CD14-positive monocyte (primary cell): ENCODE results near the gene C4orf51. TPM values are rescaled to one million over a fixed set of nuclear protein-coding genes. Genes with fewer than 3 reads are reported as not detected.

Experiments used
- DNase-seq, 3 donors: peaks; one replicate each; pipeline ENCODE4 v3.0.0-alpha.2; 2011 to 2022
- H2AFZ ChIP-seq: 2 replicates; pipeline ENCODE4 v1.6.0; 2012; ENCODE audit warnings: mild to moderate bottlenecking, low read depth, low read length, inconsistent platforms; ENCODE audit not compliant: insufficient read depth, poor library complexity, severe bottlenecking
- H3K27ac ChIP-seq, 2 donors: 1 replicate in 1 of 2; 2 replicates in 1 of 2; pipeline ENCODE4 v1.5.1; 2012 to 2013; ENCODE audit warnings: low read length in 2 of 2, control low read depth in 1 of 2, inconsistent platforms in 1 of 2, low read depth in 1 of 2, mild to moderate bottlenecking in 1 of 2
- H3K27me3 ChIP-seq, 2 donors: one replicate each; pipeline versions ENCODE4 v1.6.0 to v1.6.1; 2011 to 2013; ENCODE audit warnings: low read length in 2 of 2; ENCODE audit not compliant: control insufficient read depth in 2 of 2, insufficient read depth in 2 of 2
- H3K36me3 ChIP-seq, 2 donors: replicated peaks in 1 of 2; 1 replicate in 1 of 2; 2 replicates in 1 of 2; pipeline versions ENCODE4 v1.5.1 to v1.6.1; 2012 to 2013; ENCODE audit warnings: low read length in 2 of 2, control low read depth in 1 of 2, inconsistent platforms in 1 of 2, mild to moderate bottlenecking in 1 of 2; ENCODE audit not compliant: insufficient read depth in 2 of 2, control insufficient read depth in 1 of 2
- H3K4me1 ChIP-seq, 2 donors: 1 replicate in 1 of 2; 2 replicates in 1 of 2; pipeline versions ENCODE4 v1.5.1 to v1.6.1; 2012 to 2013; ENCODE audit warnings: low read length in 2 of 2, control low read depth in 1 of 2, inconsistent platforms in 1 of 2, mild to moderate bottlenecking in 1 of 2, moderate library complexity in 1 of 2; ENCODE audit not compliant: insufficient read depth in 2 of 2, control insufficient read depth in 1 of 2
- H3K4me2 ChIP-seq: replicated peaks from 2 replicates; pipeline ENCODE3; 2012; ENCODE audit warnings: low read length, moderate library complexity, mild to moderate bottlenecking; ENCODE audit not compliant: poor library complexity, severe bottlenecking; ENCODE audit errors: extremely low read depth
- H3K4me3 ChIP-seq, 3 experiments: fragments of 200-600 bp in 1 of 3; sonication (generic) in 1 of 3; replicated peaks in 1 of 3; 1 replicate in 2 of 3; 2 replicates in 1 of 3; pipeline ENCODE4 v1.5.1; 2011 to 2013; ENCODE audit warnings: low read length in 3 of 3, mild to moderate bottlenecking in 3 of 3, control low read depth in 2 of 3, low read depth in 2 of 3, inconsistent platforms in 1 of 3, moderate library complexity in 1 of 3
- H3K79me2 ChIP-seq: 2 replicates; pipeline ENCODE4 v1.6.0; 2012; ENCODE audit warnings: mild to moderate bottlenecking, control low read depth, inconsistent platforms, low read length, moderate library complexity; ENCODE audit not compliant: insufficient read depth
- H3K9ac ChIP-seq: 2 replicates; pipeline ENCODE4 v1.6.0; 2017; ENCODE audit warnings: low read length, mild to moderate bottlenecking; ENCODE audit not compliant: insufficient read depth, poor library complexity, severe bottlenecking
- H3K9me3 ChIP-seq, 2 donors: replicated peaks in 1 of 2; 1 replicate in 1 of 2; 2 replicates in 1 of 2; pipeline versions ENCODE4 v1.5.1 to v1.6.1; 2012 to 2013; ENCODE audit warnings: low read length in 2 of 2, control low read depth in 1 of 2; ENCODE audit not compliant: control insufficient read depth in 1 of 2, insufficient read depth in 1 of 2
- H4K20me1 ChIP-seq: 2 replicates; pipeline ENCODE4 v1.6.0; 2012; ENCODE audit warnings: mild to moderate bottlenecking, low read length, control low read depth, moderate library complexity; ENCODE audit not compliant: insufficient read depth
- H3K27ac Mint-ChIP-seq, 7 donors: one replicate each; pipeline ENCODE4 v1.8.0; 2020; ENCODE audit warnings: mild to moderate bottlenecking in 7 of 7, mixed read lengths in 7 of 7, moderate library complexity in 6 of 7, inconsistent platforms in 2 of 7
- H3K27me3 Mint-ChIP-seq, 3 donors: one replicate each; pipeline ENCODE4 v1.8.0; 2021 to 2022; ENCODE audit warnings: low read depth in 3 of 3, mild to moderate bottlenecking in 3 of 3, mixed read lengths in 3 of 3, moderate library complexity in 3 of 3, inconsistent platforms in 1 of 3
- H3K36me3 Mint-ChIP-seq, 2 donors: one replicate each; pipeline ENCODE4 v1.8.0; 2020; ENCODE audit warnings: mixed read lengths in 2 of 2, inconsistent platforms in 1 of 2, mild to moderate bottlenecking in 1 of 2
- H3K4me1 Mint-ChIP-seq: one replicate; pipeline ENCODE4 v1.8.0; 2020; ENCODE audit warnings: mild to moderate bottlenecking, mixed read lengths
- H3K4me3 Mint-ChIP-seq, 2 donors: one replicate each; pipeline ENCODE4 v1.8.0; 2020; ENCODE audit warnings: mild to moderate bottlenecking in 2 of 2, mixed read lengths in 2 of 2, moderate library complexity in 1 of 2
- H3K9me3 Mint-ChIP-seq, 7 donors: one replicate each; pipeline ENCODE4 v1.8.0; 2020 to 2022; ENCODE audit warnings: mixed read lengths in 7 of 7, mild to moderate bottlenecking in 6 of 7, moderate library complexity in 6 of 7, inconsistent platforms in 2 of 7
- WGBS: methylation state at CpG from one replicate; pipeline ENCODE4 v1.1.5; 2013; ENCODE audit warnings: missing lambda C conversion rate; ENCODE audit not compliant: insufficient coverage; 5-methylcytosine and 5-hydroxymethylcytosine counted together
- intact Hi-C, 2 donors: fragments of 100-400 bp; cut with micrococcal nuclease; formaldehyde crosslinking; loops; one replicate each; pipeline versions ENCODE4 v1.15.0 to v1.15.1; 2023
- polyA plus RNA-seq, 3 donors: library from polyadenylated mRNA; depleted of rRNA in 1 of 3; unstranded in 2 of 3; stranded (reverse) in 1 of 3; fragments of 300-500 nt in 2 of 3; fragments of >200 nt in 1 of 3; fragmentation: Illumina TruSeq in 2 of 3; gene quantifications; 1 replicate in 2 of 3; 2 replicates in 1 of 3; pipeline ENCODE4 v1.2.3, GENCODE V29; 2012 to 2021
- TF ChIP-seq, protein P1 (sequence below): fragments of 200-600 bp; IDR thresholded peaks from one replicate; pipeline ENCODE4 v1.8.0; 2022; ENCODE audit warnings: antibody characterized with exemption, mild to moderate bottlenecking

C4orf51 gene
- polyA plus RNA-seq, 3 donors: not detected

DNA sequence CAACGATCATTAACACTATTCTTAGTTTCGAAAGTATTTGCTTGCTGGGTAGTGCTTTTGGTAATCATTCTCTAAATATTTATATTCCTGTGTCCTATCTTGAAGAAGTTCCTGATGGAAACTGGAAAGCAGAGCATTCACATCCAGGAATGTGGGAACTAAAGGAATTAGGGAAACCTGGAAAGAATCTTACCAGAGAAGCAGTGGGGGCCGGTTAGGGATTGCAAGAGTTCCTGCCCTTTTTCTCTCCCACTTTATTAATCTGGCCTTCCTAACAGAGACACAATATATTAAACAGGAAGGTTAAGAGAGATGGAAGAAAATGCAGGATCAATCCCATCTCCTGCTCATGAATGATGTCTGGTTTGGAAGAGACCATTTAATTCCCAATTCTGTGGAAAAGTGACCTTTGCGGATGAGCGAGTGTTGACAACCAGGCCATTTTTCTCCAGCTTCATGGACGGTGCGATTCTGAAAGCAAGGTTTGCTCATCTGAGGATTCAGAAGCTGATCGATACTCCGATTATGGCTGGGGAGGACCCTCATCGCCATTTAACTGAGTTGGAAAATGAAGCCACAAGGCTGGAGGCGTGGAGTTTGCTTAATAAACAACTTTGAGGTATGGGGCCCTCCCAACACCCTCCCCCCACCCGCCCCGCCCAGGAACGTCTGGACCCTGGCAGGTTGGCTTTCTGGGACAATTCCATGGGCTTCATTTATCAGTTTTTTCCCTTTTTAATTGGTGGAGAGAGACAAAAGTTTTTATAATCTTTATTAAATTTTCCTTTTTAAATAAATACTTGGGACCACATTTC is 52.3 kb downstream of the C4orf51 start:
- intact Hi-C loops: no loop called here
- H3K4me2 ChIP-seq: peak overlapping the region; percentile 92
- no peak for DNase-seq
- peaks cover 13% of the 10 kb centered on the region for H3K4me1 Mint-ChIP-seq
- peak overlapping the region; percentile 93 for H2AFZ ChIP-seq
- H3K27me3 ChIP-seq: peaks cover 0 to 3% of the 10 kb centered on the region in 2 donors
- H3K9me3 ChIP-seq: no peaks in the 10 kb centered on the region
- no peak overlapping the region for H3K27ac ChIP-seq
- H3K27ac Mint-ChIP-seq: peak overlapping the region in 1 of 7 donors; percentile 66
- no peaks in the 10 kb centered on the region for H3K9me3 Mint-ChIP-seq
- peak overlapping the region; percentile 56 to 80 (median 74) for H3K4me3 ChIP-seq
- H3K36me3 ChIP-seq: no peaks in the 10 kb centered on the region
- peak overlapping the region; percentile 70 for H3K9ac ChIP-seq
- TF ChIP-seq, protein P1, sequence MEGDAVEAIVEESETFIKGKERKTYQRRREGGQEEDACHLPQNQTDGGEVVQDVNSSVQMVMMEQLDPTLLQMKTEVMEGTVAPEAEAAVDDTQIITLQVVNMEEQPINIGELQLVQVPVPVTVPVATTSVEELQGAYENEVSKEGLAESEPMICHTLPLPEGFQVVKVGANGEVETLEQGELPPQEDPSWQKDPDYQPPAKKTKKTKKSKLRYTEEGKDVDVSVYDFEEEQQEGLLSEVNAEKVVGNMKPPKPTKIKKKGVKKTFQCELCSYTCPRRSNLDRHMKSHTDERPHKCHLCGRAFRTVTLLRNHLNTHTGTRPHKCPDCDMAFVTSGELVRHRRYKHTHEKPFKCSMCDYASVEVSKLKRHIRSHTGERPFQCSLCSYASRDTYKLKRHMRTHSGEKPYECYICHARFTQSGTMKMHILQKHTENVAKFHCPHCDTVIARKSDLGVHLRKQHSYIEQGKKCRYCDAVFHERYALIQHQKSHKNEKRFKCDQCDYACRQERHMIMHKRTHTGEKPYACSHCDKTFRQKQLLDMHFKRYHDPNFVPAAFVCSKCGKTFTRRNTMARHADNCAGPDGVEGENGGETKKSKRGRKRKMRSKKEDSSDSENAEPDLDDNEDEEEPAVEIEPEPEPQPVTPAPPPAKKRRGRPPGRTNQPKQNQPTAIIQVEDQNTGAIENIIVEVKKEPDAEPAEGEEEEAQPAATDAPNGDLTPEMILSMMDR: no peak
- no peaks in the 10 kb centered on the region for H4K20me1 ChIP-seq
- no peaks in the 10 kb centered on the region for H3K79me2 ChIP-seq
- peaks cover 0 to 11% of the 10 kb centered on the region in 2 donors for H3K4me1 ChIP-seq
- no peaks in the 10 kb centered on the region for H3K36me3 Mint-ChIP-seq
- H3K27me3 Mint-ChIP-seq: peaks cover 6 to 11% (median 11%) of the 10 kb centered on the region in 3 donors
- 89% methylated on average over 4 of the region's 14 CpGs for WGBS
- H3K4me3 Mint-ChIP-seq: peak overlapping the region; percentile 82 to 88

DNA sequence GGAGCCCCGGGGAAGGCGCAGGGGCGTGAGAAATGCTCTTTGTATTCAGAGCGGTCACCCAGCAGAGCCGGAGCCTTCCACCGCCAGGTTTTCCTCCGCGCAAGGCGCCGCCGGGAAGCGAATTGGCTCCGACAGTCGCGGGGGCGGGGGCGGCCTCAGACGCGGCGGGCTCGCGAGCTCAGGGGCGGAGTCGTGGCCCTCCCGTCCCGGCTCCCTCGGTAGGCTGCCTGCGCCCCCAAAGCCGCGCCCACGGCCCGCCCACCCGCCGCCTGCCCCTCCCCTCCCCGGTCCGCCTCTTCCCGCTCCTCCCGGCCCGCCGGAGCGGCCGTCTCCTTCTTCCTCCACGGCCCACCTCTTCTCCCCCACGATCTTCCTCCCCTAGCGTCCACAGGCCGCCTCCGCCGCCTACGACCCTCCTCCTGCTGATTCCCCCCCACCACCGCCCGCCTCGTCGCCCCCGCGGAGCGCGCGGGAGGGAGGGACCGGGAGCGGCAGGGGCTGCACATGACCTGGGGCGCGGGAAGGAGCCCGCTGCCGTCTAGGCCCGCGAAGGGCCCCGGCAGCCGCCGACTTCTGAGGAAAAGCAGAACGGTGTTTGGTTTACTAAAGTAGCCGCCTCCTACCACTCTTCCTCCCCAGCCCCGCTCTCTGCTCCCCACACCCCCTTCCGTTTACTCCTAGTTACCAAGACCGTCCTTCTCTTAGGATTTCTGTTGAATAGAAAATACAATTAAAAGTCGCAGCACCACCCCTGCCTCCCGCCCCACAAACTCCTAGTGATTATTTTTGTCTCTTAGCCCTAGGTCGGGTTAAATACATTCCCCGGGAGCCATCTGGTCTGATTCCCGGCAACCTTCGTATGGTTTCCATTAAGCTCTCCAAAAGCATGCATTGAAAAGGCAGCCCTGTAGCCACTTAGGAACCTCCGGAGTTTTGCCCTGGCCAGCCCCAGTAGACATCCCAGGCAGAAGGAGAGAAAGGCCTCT is 53.2 kb downstream of the C4orf51 start:
- H3K9me3 Mint-ChIP-seq: no peaks in the 10 kb centered on the region
- H3K9ac ChIP-seq: peak overlapping the region; percentile 70
- TF ChIP-seq, protein P1: no peak
- H2AFZ ChIP-seq: peak overlapping the region; percentile 93
- H4K20me1 ChIP-seq: no peaks in the 10 kb centered on the region
- 3% methylated on average over 56 of the region's 81 CpGs for WGBS
- H3K9me3 ChIP-seq: no peaks in the 10 kb centered on the region
- intact Hi-C loops: no loop called here
- H3K4me3 Mint-ChIP-seq: peak overlapping the region; percentile 82 to 88
- H3K27ac Mint-ChIP-seq: peak overlapping the region in 3 of 7 donors; percentile 12 to 66 (median 43)
- H3K4me2 ChIP-seq: peak overlapping the region; percentile 92
- no peaks in the 10 kb centered on the region for H3K36me3 Mint-ChIP-seq
- H3K27me3 ChIP-seq: peaks cover 0 to 3% of the 10 kb centered on the region in 2 donors
- H3K4me1 ChIP-seq: peaks cover 0 to 11% of the 10 kb centered on the region in 2 donors
- H3K4me3 ChIP-seq: peak overlapping the region; percentile 56 to 80 (median 74)
- no peaks in the 10 kb centered on the region for H3K36me3 ChIP-seq
- peak overlapping the region in 1 of 2 donors; percentile 61 for H3K27ac ChIP-seq
- H3K27me3 Mint-ChIP-seq: peaks cover 6 to 11% (median 11%) of the 10 kb centered on the region in 3 donors
- H3K4me1 Mint-ChIP-seq: peaks cover 13% of the 10 kb centered on the region
- peak; percentile 61 to 71 (median 65) for DNase-seq
- H3K79me2 ChIP-seq: no peaks in the 10 kb centered on the region
